PC-9 (cell line): ENCODE results near the gene TSPOAP1.

ENCODE experiments used
- CTCF ChIP-seq: fragments of 200-600 bp; sonication (generic); conservative IDR thresholded peaks from 2 replicates; pipeline ENCODE4 v1.6.1; 2017; ENCODE audit warnings: mixed run types, antibody characterized with exemption, mild to moderate bottlenecking, moderate library complexity
- EZH2 ChIP-seq: fragments of 200-600 bp; sonication (generic); IDR thresholded peaks from 2 replicates; pipeline ENCODE4 v1.8.0; 2017; ENCODE audit warnings: antibody characterized with exemption, low read depth

- TF ChIP-seq CTCF (no peak), EZH2 (no peak)
Measured at GRCh38 chr17:58326609-58327362, 1.8 kb downstream of the TSPOAP1 start.
